Neural progenitor cell (in vitro differentiated cells): ENCODE measurements around the gene MEI1. TPM values are rescaled to one million over a fixed set of nuclear protein-coding genes. Genes with fewer than 3 reads are reported as not detected.

Experiments used
- DNase-seq: peaks from one replicate; pipeline ENCODE4 v3.0.0-alpha.2; 2016; ENCODE audit warnings: low spot score
- H2AFZ ChIP-seq: fragments of 200-600 bp; sonication (generic); replicated peaks from 2 replicates; pipeline ENCODE4 v1.6.1; 2016; ENCODE audit warnings: antibody characterized with exemption
- H3F3A ChIP-seq: fragments of 200-600 bp; sonication (generic); 2 replicates; pipeline ENCODE4 v1.6.1; 2016; ENCODE audit warnings: antibody characterized with exemption, low read depth
- H3K27ac ChIP-seq: fragments of 200-600 bp; sonication (generic); 2 replicates; pipeline ENCODE4 v1.5.1; 2016; ENCODE audit warnings: mild to moderate bottlenecking
- H3K27me3 ChIP-seq: fragments of 200-600 bp; sonication (generic); 2 replicates; pipeline ENCODE4 v1.6.1; 2016; ENCODE audit warnings: mild to moderate bottlenecking, moderate library complexity
- H3K36me3 ChIP-seq: fragments of 200-600 bp; sonication (generic); 2 replicates; pipeline ENCODE4 v1.5.1; 2016
- H3K4me1 ChIP-seq: fragments of 200-600 bp; sonication (generic); 2 replicates; pipeline ENCODE4 v1.6.1; 2016; ENCODE audit warnings: mixed run types
- H3K4me2 ChIP-seq: fragments of 200-600 bp; sonication (generic); 2 replicates; pipeline ENCODE4 v1.6.1; 2016
- H3K4me3 ChIP-seq: fragments of 200-600 bp; sonication (generic); 2 replicates; pipeline ENCODE4 v1.5.1; 2016
- H3K79me2 ChIP-seq: fragments of 200-600 bp; sonication (generic); 2 replicates; pipeline ENCODE4 v1.6.1; 2016; ENCODE audit warnings: low read depth
- H3K9ac ChIP-seq: fragments of 200-600 bp; sonication (generic); 2 replicates; pipeline ENCODE4 v1.6.1; 2016
- H3K9me3 ChIP-seq: fragments of 200-600 bp; sonication (generic); 2 replicates; pipeline ENCODE4 v1.5.1; 2016; ENCODE audit warnings: low read depth
- H4K20me1 ChIP-seq: fragments of 200-600 bp; sonication (generic); 2 replicates; pipeline ENCODE4 v1.6.1; 2016; ENCODE audit warnings: low read depth
- H3K27ac Mint-ChIP-seq: 3 replicates; pipeline ENCODE4 v1.8.0; 2021; ENCODE audit warnings: mixed read lengths
- H3K27me3 Mint-ChIP-seq: 2 replicates; pipeline ENCODE4 v1.8.0; 2022; ENCODE audit warnings: low read depth, mild to moderate bottlenecking, inconsistent platforms, moderate library complexity, mixed read lengths; ENCODE audit not compliant: insufficient read depth
- H3K36me3 Mint-ChIP-seq: 3 replicates; pipeline ENCODE4 v1.8.0; 2021; ENCODE audit warnings: mixed read lengths
- H3K4me1 Mint-ChIP-seq: 3 replicates; pipeline ENCODE4 v1.8.0; 2021; ENCODE audit warnings: mixed read lengths
- H3K4me3 Mint-ChIP-seq: 3 replicates; pipeline ENCODE4 v1.8.0; 2021; ENCODE audit warnings: mild to moderate bottlenecking, moderate library complexity, mixed read lengths
- H3K9me3 Mint-ChIP-seq: 3 replicates; pipeline ENCODE4 v1.8.0; 2020; ENCODE audit warnings: mixed read lengths
- CTCF ChIP-seq: fragments of 200-600 bp; sonication (generic); IDR thresholded peaks from 2 replicates; pipeline ENCODE4 v1.5.1; 2017; ENCODE audit warnings: antibody characterized with exemption, mild to moderate bottlenecking
- EZH2 ChIP-seq: fragments of 200-600 bp; sonication (generic); IDR thresholded peaks from 2 replicates; pipeline ENCODE4 v1.6.1; 2017; ENCODE audit warnings: antibody characterized with exemption, mild to moderate bottlenecking, moderate library complexity
- EZH2phosphoT487 ChIP-seq: fragments of 200-600 bp; sonication (generic); IDR thresholded peaks from 2 replicates; pipeline ENCODE4 v1.6.1; 2017; ENCODE audit warnings: antibody characterized with exemption
- total RNA-seq: library from RNA; depleted of rRNA; stranded (reverse); fragments of >200 nt; gene quantifications from 2 replicates; pipeline ENCODE4 v1.2.3, GENCODE V29; 2015; ENCODE audit warnings: low replicate concordance

Gene MEI1
- total RNA-seq, 1 donor from 2014 or later, result not detected

- TF ChIP-seq CTCF (no peak), EZH2 (no peak), EZH2phosphoT487 (no peak)
- no peaks in the 10 kb centered on the region for H4K20me1 ChIP-seq
- H3K36me3 Mint-ChIP-seq, result no peaks in the 10 kb centered on the region
- no peaks in the 10 kb centered on the region for H3F3A ChIP-seq
- H3K27ac Mint-ChIP-seq, result no peak overlapping the region
- peaks cover 6% of the 10 kb centered on the region for H3K4me1 ChIP-seq
- DNase-seq, result no peak
- H3K4me2 ChIP-seq, result no peak overlapping the region
- no peaks in the 10 kb centered on the region for H3K36me3 ChIP-seq
- H3K27me3 ChIP-seq, result no peaks in the 10 kb centered on the region
- H3K9me3 ChIP-seq, result no peaks in the 10 kb centered on the region
- no peak overlapping the region for H2AFZ ChIP-seq
- H3K4me1 Mint-ChIP-seq, result peaks cover 8% of the 10 kb centered on the region
- no peak overlapping the region for H3K9ac ChIP-seq
- H3K9me3 Mint-ChIP-seq, result no peaks in the 10 kb centered on the region
- H3K4me3 ChIP-seq, result no peak overlapping the region
- H3K4me3 Mint-ChIP-seq, result no peak overlapping the region
- no peaks in the 10 kb centered on the region for H3K79me2 ChIP-seq
- peaks cover 2% of the 10 kb centered on the region for H3K27me3 Mint-ChIP-seq
- no peak overlapping the region for H3K27ac ChIP-seq
Measured at GRCh38 chr22:41772645-41773044, 73.3 kb downstream of the MEI1 start.

GRCh38 chr22:41775338-41775737 lies 76.0 kb downstream of the MEI1 start:
- Histone ChIP-seq H3K9ac (no peak overlapping the region), H3K4me1 (peaks cover 6% of the 10 kb centered on the region), H3K27ac (no peak overlapping the region), H2AFZ (no peak overlapping the region), H3K4me2 (no peak overlapping the region), H4K20me1 (no peaks in the 10 kb centered on the region), H3K9me3 (no peaks in the 10 kb centered on the region), H3K36me3 (no peaks in the 10 kb centered on the region), H3F3A (no peaks in the 10 kb centered on the region), H3K79me2 (no peaks in the 10 kb centered on the region), H3K27me3 (no peaks in the 10 kb centered on the region), H3K4me3 (no peak overlapping the region)
- Mint-ChIP-seq H3K9me3 (no peaks in the 10 kb centered on the region), H3K4me1 (peaks cover 8% of the 10 kb centered on the region), H3K27ac (no peak overlapping the region), H3K4me3 (no peak overlapping the region), H3K36me3 (no peaks in the 10 kb centered on the region), H3K27me3 (peaks cover 2% of the 10 kb centered on the region)
- TF ChIP-seq CTCF, result no peak
- TF ChIP-seq EZH2, result no peak
- TF ChIP-seq EZH2phosphoT487, result no peak
- no peak for DNase-seq

GRCh38 chr22:41775976-41776375 lies 76.7 kb downstream of the MEI1 start:
- no peak overlapping the region for H3K27ac ChIP-seq
- peak overlapping the region; percentile 73 for H2AFZ ChIP-seq
- no peaks in the 10 kb centered on the region for H3K36me3 ChIP-seq
- Mint-ChIP-seq H3K4me3 (no peak overlapping the region), H3K9me3 (no peaks in the 10 kb centered on the region), H3K36me3 (no peaks in the 10 kb centered on the region), H3K27ac (peak overlapping the region; percentile 34), H3K27me3 (peaks cover 2% of the 10 kb centered on the region), H3K4me1 (peaks cover 8% of the 10 kb centered on the region)
- DNase-seq, result peak; percentile 24
- no peaks in the 10 kb centered on the region for H3K9me3 ChIP-seq
- no peak for TF ChIP-seq EZH2
- no peak for TF ChIP-seq EZH2phosphoT487
- no peak for TF ChIP-seq CTCF
- H3K4me2 ChIP-seq, result peak overlapping the region; percentile 1
- H4K20me1 ChIP-seq, result no peaks in the 10 kb centered on the region
- no peaks in the 10 kb centered on the region for H3K27me3 ChIP-seq
- no peaks in the 10 kb centered on the region for H3F3A ChIP-seq
- H3K4me1 ChIP-seq, result peaks cover 6% of the 10 kb centered on the region
- H3K4me3 ChIP-seq, result no peak overlapping the region
- H3K79me2 ChIP-seq, result no peaks in the 10 kb centered on the region
- H3K9ac ChIP-seq, result no peak overlapping the region

GRCh38 chr22:41776381-41776780 lies 77.1 kb downstream of the MEI1 start:
- peak overlapping the region; percentile 73 for H2AFZ ChIP-seq
- peaks cover 6% of the 10 kb centered on the region for H3K4me1 ChIP-seq
- Mint-ChIP-seq H3K4me1 (peaks cover 8% of the 10 kb centered on the region), H3K27me3 (peaks cover 2% of the 10 kb centered on the region), H3K36me3 (no peaks in the 10 kb centered on the region), H3K9me3 (no peaks in the 10 kb centered on the region), H3K27ac (no peak overlapping the region), H3K4me3 (no peak overlapping the region)
- no peaks in the 10 kb centered on the region for H3K79me2 ChIP-seq
- peak overlapping the region; percentile 1 for H3K4me2 ChIP-seq
- no peak overlapping the region for H3K4me3 ChIP-seq
- no peaks in the 10 kb centered on the region for H3K36me3 ChIP-seq
- no peak for DNase-seq
- H3F3A ChIP-seq, result no peaks in the 10 kb centered on the region
- H4K20me1 ChIP-seq, result no peaks in the 10 kb centered on the region
- H3K27ac ChIP-seq, result no peak overlapping the region
- no peak for TF ChIP-seq EZH2
- TF ChIP-seq CTCF, result no peak
- TF ChIP-seq EZH2phosphoT487, result no peak
- no peaks in the 10 kb centered on the region for H3K27me3 ChIP-seq
- H3K9ac ChIP-seq, result no peak overlapping the region
- no peaks in the 10 kb centered on the region for H3K9me3 ChIP-seq
